ENCODE data around the gene NRN1.

Gene NRN1

DNA sequence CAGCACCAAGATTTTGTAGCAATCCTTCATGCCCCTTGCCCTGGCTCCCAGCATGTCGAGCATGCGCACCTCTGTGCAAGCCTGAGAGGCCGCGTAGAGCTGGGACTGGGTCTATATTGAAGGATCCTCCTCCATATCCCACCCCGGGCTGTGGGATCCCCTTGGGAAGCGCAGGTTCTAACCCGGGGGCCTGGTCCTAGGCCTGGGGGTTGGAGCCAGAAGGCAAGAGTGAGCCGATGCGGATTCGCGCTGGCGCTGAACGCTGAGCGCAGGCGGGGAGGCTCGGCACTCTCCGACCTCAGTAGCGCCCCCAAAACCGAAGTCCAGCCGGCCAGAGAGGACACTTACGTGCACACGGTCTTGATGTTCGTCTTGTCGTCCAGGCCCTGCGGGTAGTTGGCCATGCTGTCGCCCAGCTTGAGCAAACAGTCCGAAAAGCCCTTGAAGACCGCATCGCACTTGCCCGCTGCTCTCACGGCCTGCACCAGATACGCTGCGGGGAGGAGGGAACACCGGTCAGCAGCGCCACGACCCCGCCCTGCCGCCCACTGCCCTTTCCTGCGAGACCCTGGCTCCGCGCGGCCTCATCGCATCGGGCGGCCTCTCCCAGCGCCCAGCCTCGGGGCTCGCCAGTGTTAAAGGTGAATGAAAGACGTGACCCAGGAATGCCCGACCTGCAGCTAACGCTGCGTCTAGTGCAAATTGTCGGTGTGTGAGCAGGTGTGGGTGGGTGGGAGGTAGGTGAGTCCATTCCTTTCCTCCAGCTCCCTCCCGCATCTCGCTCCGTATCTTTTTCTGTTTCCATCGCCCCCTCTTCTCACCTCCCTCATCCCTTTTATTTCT is 4.5 kb downstream of the NRN1 start:
- no peak for DNase-seq

DNA sequence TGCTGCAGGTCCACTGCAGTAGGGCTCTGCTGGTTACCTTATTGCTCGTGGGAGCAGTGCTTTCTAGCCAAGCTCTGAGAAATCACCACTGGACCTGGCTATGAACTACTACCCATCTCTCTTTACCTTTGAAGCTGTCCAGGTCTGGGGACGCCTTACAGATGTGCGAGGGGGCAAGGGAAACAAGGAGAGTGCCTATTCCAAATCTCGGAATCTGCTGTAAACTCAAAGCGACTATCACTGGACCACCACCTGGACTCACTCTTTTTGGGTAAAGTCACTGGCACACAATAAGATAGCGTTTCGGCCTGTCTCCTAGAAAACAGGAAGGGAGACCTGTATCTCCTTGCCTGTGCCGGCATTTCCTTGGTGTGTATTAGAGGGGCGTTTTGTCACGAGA is 5.3 kb downstream of the NRN1 start:
- DNase-seq = no peak

DNA sequence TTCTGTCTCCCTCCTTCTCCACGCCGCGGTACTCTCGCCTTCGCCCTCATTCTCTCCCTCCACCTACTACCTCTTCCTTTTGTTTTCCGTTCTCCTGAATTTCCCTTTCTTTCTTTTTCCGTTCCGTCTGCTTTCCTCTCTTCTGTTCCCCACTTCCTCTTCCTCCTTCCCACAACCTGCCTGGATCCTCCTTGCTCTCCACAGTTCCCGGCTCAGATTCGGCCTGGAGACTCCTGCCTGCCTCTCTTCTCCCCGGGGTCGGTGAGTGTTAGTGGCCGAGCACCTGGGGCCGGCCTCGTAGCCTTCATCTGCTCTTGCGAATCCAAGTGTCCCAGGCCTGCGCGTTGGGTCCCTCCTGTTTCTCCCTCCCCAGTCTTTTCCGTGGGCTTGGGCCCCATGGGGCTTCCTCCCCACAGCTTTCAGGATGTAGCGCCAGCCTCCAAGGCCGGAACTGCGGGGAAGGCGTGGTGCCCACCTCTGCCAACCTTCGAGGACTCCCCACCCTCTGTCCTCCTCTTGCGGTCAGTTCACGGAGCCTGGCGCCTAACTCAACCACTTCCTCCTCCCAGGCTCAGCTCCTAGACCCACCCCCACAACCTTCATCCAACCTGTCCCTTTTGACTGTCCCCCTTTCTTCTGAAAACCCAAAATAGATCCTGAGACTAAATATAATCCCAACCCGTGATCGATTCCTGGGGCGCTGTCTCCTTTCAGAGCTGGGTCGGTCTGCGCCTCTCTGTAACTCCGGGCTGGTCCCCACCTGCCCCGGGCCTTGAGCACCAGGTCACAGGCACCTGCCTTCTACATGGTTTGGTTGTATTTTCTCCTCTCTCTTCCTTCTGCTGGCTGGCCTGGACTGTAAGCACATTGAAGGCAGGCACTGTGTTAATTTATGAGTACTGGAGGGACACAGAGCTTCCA is 6.8 kb downstream of the NRN1 start:
- DNase-seq = no peak

DNA sequence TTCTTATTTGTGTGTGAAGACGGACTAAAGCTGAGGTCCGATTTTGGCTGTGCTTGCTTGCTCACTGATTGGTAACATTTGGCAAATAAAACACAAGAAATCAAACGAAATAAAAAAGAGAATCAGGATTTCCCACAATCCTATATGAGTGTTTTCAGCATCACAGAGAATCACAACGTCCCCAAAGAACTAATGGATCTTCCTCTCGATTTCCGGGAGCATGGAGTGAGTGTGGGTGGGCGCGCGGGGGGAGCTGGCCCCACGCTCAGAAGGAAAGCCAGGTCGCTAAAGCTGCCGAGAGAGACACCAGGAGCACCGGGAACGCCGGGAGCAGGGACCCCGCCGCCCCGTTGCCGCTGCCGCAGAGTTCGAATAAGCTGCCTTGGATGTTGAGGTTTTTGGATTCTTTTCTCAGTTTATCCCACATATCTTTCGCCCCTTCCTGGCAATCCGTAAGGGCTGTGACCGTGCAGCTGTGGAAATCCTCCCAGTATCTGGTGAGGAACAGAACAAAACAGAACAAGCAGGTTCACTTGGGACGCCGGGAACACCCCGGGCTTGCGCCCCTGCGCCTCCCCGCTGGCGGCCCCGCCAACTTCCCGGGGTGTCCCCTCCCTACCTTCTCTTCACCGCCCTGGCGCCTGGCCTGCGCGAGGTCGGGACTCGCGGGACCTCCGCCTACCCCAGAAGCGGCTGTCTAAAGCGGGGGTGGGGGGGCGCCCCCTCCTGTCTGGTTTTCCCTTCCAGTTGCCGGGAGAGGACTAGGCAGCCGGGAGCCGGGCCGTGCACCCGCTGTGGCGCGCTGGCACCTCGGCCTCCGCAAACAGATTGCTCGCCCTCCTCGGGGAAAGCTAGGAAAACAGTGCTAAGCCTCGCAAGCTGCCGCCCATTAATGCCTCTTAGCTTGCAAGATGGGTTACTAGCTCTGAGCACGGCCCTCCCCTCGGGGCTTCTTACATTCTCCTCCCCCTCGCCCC is 7.7 kb downstream of the NRN1 start:
- no peak for DNase-seq

DNA sequence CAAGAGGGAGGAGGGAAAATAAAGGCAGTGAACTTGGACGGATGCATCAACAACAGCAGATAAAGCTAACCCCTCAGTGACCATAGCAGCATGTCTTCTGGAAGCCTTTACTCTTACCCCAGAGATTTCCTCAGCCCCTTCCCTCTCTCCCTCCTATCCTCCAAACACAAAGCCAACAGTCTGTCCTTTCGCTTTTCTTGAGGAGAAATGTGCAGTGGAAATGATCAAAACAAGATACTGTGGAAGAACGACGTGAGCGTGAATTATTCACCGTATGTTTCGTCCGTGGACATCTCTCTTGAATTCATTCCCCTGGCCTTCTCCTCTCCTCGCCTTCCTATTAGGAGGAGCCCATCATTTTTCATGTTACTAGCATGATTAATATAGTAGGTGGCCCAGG is 8.5 kb downstream of the NRN1 start:
- no peak for DNase-seq

DNA sequence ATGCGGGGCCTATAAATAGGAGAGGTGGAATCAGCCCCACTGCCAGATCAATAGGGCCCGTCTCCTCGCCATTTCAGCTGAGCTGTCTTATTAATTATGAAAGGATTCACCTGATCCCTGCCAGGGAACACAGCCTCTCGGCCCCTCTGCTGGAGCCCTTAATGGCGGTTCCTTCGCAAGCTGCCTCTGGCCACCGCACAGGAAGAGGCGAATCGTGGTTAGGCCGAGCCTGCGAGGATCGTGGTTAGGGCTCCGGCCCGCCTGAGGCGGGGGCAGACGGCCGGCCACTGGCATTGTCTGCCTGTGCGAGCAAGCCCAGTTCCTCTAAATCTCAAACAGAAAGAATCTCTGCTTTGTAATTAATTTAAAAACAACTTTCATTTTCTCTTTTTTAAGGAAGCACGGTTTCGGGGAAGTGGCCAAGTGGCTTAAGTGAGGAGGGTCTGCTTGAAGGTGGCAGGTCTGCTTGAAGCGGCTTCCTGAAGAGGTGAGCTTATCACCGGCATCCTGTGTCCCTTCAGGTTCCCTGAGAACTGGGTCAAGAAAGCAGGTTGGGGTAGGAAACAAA is 9.2 kb downstream of the NRN1 start:
- no peak for DNase-seq

DNA sequence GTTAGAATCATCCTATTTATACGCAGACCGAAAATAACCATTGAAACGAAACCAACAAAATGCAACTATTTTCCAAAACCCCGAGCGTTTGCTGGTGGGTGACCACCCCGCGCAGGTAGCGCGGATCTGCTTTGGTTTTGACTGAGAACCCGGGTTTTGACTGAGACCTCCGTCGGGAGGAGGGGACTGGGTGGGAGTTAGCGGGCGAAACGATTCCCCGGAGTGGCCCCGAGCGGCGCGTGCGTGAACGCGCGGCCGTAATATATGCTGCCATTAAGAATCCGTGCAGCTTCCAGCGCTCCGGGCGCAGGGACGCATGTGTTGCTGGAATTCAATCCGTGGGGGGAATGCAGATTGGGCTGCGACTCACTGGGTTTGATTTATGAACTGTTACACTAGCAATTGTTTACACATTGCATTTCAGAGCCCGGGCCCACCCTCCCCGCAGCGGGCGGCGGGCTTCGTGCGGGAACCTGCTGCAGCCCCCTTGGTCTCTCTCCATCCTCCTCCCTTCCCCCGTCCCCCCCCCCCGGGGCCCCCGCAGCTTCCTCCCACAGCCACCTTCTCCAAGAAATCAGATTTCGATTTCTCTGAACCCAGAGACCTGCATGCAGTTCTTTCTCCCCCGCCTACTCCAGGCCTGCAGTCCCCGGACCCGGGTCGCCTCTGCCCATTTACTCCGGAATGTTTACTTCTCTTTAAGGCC is 9.9 kb downstream of the NRN1 start:
- DNase-seq = no peak

DNA sequence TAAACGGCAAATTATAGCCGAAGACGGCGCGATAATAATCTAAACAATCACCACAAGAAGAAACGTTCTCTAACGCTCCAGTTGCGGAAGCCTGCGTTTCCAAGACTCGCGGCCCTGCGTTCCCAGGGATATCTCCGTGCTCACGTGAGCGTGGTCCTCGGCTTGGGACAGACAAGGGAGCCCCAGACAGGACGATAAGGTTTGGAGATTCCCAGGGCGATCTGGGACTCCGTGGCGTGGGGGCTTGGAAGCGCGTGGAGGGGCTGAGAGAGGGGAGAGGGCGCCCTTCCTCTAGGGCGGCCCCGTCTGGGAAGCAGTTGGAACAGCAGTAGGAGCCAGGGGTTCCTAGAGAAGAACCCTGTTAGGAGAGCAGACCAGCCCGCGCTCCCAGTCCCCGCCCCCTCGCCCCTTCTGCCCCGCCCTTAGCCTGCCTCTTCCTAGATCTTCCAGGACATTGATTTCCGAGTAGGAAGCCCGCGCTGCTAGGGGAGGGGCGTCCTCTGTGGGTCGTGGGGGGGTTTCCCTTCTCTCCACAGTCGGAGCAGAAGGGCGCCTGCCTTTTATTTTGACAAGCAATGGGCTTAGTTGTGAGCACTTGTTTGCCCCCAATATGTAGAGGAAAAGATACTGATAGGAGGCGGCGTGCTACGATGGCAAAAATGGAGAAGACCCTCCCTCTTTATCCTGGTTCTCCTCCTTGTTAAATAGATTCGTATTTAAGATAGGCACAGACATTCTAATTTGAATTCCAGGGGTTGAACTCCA is 10.6 kb downstream of the NRN1 start:
- DNase-seq = no peak

DNA sequence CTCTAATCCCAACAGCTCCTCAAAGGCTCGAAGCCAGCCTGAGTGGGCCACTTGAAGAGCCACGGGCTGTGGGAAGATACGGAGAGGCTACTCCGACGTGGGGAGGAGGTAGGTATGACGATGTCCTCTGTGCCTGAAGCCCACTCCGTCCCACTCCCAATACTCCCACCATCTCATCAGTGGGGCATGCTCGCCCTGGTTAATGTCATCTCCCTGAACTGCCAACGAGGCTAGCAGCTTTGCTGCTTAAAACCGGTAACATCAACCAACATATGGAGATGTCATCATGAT is 11.1 kb downstream of the NRN1 start:
- DNase-seq = no peak

DNA sequence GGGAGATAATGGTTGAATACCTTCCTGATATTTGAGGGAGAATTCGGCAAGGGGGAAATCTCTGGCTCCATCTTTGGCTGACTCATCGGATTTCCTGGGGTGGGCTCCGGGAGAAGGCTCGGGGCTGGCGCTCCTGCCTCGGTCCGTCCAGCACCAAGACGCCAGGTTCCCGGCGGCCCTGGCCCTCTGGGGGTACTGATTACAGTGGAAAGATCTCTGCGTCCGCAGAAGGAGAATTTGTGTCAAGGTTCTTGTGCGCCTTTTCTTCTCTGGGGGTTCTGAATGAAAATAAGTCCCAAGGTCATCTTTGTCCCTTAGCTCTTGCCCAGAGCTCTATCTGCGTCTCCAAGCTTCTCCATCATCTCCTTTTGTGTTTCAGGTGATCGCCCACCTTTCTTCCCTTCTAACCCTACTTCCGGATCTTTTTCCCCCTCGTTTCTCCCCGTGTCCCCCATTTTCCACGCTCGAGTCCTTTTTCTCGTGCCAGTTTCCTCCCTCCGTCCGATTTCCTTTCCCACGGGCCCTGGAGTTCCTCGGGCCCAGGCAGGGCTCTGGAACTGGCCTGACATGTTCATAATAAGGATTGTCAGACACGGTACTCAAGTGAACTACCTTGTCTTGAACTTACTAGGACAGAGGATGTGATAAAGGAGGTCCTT is 11.6 kb downstream of the NRN1 start:
- DNase-seq = no peak

DNA sequence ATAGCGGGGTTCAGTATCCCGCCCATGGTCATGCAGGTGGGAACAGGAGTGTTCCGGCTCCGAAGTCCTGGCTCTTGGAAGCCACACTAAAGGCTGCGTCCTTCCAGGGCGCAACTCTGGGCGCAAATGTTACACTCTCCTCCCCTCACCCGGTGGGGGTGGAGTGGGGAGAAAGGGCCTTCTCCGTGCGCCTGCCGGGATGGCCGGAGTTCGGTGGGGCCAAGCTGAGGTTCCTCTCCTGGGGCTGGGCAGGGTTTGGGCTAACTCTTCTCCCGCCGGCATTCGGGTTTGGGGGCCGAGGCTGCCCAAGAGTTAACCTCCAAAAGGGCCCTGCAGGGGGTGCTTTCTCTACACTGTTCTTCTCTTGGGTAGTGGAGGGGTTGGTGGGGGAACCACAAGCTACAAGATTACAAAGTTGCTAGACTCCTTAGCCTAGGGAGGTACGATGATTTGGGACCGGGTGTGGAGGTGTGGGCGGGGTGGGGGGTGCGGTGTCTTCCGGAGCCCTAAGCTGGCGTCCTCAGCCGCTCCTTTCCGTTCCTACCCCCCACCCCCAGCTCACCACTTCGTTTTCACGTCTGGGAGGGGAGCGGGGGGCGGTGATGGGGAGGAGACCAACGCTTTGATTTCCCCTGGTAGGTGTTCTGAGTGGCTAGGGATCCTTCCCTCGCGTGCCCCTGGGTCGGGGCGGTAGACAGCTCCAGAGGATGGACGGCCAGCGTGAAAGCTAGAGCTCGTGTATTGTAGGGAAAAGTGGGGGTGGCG is 12.3 kb downstream of the NRN1 start:
- no peak for DNase-seq

DNA sequence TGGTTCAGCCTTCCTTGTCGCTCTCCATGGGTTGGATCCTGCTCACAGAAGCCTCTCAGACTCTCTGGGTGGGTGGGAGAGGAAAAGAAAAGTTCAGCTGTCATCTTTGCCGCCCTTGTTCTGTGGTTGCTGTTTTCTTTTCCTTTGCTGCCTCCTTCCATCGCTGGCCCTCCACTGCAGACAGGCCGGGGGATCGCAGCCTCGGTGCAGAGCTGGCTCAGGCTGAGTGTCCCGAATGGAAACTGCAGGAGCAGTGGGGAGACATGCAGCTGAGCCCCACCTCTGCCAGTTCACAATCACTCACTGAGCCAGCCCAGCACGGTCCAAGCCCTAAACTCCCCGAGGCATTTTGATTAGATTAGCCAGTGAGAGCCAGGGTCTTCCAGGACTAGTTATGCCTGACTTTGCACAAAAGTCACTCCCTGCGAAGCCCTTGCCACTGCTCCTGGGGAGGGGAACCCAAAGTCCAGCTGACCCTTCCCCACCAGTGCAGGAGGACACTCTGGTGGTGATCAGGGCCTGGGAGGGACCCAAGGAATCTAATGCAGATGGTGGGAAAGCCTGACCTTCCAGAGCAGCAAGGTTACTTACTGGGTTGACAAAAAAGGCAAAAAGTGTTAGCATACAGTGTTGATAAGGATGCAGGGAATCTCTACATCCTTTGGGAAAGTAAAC is 14.0 kb downstream of the NRN1 start:
- DNase-seq = no peak

DNA sequence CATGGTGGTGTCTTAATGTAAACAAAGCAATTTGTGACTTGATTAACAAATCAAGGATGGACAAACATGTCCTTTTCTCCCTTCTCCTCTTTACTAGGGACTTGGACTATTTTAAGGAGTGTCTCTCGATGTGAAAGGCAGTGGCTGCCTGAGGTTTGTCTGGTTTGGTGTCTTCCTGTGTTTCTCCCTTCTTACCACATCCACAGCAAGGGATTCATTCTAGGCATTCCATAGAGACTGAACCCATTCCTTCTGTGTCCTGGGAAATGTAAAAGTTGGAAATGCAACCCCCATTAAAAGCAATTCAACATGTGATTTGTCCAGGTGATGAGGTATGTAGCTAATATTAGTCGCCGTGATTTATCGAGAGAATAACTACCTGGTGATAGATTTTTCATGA is 15.9 kb downstream of the NRN1 start:
- no peak for DNase-seq

DNA sequence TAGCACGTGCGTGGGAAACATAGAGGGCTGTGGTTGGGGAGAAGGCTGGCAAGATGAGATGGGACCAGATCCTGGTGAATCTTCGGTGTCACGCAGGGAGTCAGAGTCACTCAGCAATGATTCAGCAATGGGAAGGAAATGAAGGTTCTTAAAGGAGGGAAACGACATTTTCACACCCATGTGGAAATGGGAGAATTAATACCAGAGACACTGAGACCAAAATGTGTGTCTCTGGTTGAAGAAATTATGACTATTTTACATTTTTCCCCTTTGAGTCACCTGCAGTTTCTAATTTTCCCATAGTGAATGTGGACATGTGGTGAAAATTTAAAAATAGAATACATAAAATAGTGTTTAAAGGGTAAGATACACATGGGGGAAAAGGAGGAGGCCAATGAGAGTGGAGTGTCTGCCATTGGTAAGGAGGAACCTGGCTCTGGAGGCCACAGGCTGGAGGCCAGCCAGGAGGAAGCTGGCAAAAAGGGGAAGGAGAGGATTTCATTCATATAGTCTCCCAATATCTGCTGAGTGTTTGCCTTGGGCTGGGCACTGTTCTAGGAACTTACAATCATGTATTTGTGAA is 17.5 kb downstream of the NRN1 start:
- no peak for DNase-seq

DNA sequence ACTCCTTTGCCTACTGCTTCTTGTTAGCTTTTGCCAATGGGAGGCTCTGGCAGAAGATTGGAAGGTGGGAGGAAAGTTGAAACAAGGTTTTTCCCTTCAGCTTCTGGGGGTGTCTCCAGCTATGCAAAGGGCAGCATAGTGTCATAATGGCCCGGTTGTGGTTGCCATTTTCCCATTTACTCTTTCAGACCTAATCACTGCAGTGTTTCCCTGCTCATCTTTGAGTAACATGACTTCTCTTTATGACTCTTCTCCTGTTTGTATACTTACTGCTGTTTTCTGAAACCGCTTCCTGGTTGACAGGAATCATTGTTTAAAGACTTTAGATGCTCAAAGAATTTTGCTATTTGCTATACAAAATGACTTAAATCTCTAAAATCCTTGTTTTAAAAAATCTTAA is 19.9 kb downstream of the NRN1 start:
- no peak for DNase-seq

DNA sequence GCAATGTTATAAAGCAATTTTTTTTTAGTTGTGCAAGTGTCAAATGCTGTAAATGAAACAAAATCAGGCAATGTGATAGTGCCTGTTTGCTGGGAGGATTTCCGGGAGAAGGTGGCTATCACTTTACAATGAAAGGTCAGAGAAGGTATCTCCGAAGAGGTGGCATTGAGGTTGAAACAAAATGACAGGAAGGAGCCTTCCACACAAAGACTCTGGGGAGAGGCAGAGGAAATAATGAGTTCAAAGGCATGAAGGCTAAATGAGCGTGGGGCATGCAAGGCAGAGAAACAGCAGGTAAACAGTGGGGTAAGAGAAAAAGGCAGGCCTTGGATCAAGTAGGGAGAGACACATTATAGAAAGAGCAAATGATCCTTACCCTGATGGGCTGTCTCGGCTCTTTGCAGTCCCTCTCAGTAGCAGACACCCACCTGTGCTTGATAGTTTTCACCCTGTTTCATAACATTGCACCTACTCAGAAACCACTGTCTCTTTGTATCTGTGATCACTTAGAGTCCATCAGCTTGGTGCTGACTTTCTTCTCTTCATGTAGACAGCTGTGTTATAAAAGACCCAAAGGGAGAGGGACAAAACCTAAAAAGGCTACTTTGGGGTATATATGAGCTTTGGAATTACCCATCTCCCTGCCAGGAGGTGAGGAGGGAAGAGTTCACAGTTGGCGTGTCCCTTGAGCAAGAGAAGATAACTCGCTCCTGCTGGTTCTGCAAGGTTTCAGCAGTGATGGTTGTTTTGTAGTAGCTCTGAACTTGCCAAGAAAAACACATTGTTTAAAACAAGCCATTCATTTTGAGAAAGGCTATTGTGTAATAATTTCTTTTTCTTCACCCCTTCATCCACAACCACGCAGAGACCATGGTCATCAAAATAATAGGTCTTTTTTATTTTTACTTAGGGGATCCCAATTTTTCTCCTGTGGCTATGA is 22.3 kb downstream of the NRN1 start:
- no peak for DNase-seq

DNA sequence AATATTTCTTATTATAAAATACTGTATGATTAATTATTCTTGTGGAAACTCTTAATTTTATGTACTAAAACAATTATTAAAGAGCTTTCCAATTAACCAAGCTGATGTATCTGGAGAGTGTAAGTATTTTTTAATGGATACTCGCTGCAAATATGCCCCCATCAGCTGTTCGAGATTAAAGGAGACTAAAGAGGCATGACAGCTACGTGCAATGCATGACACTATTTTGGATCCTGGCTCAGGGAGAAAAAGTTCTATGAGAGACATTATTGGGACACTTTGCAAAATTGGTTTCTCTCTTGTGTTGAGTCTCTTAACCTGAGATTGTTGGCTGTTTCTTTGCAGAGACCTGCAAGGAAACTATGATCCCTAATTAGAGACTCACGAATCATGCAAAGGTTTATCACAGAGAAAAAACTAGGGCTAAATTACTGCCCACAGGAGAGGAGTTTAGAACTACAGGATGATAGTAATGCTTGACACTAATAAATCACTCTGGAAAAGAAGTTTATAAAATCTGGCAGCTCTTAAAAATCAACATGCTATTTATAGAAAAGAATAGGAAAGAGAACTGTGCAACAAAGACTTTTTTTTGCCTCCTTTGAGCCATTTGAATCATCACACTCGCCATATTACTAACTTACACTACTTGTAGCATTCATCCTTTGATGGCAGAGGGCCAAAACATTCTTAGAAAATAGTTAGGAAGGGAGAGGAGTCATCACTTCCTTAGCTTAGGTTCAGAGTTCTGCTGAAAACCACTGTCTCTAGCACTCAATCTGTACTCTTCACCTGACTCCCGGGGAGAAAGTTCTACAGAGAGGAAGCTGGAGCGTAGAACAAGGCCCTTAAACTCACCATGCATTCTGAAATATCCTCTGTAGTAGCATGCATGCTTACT is 25.3 kb downstream of the NRN1 start:
- no peak for DNase-seq

Measured in stimulated activated CD4-positive, alpha-beta T cell treated with anti-CD3 and anti-CD28 coated beads, Interleukin-2, amount 100 ng/mL, for 24 hours (primary cell).